Activated naive CD8-positive, alpha-beta T cell (primary cell): Measurements from ENCODE around the gene APBB2.

Source experiments
- H3K27ac Mint-ChIP-seq: one replicate; pipeline ENCODE4 v1.8.0; 2021; ENCODE audit warnings: mixed read lengths
- H3K27me3 Mint-ChIP-seq: one replicate; pipeline ENCODE4 v1.8.0; 2021; ENCODE audit warnings: mixed read lengths
- H3K36me3 Mint-ChIP-seq: one replicate; pipeline ENCODE4 v1.8.0; 2021; ENCODE audit warnings: mixed read lengths
- H3K4me1 Mint-ChIP-seq: one replicate; pipeline ENCODE4 v1.8.0; 2021; ENCODE audit warnings: low read depth, mixed read lengths
- H3K4me3 Mint-ChIP-seq: one replicate; pipeline ENCODE4 v1.8.0; 2021; ENCODE audit warnings: mild to moderate bottlenecking, mixed read lengths
- H3K9me3 Mint-ChIP-seq: one replicate; pipeline ENCODE4 v1.8.0; 2021; ENCODE audit warnings: low read depth, mixed read lengths

APBB2 gene

DNA sequence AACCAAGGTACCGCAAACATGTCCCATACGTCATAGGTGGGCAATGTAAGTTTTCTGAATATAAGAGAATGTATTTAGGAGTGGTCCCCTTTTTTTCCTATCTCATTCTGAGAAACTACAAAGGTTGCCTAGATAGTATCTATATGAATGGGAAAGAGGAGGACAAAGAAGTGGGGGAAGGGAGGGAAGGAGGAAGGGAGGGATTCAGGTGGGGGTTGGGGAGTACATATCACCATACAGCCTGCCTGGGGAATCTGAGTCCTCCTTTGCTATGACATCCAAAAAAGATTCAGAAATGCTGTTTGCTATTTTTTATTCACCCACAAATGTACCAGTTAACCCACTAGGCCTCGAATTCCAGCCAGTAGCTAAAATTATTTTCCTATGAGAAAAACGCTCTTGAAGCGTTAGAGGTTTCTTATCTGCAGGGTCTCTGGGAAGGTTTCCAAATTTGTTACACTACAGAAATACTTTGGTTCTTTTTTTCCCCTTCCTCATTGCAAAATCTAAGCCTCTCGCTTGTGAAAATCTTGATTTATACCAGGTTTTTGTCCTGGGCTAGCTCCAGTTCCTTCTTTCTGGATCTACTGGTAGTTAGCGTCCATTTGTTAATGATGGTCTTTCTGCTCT lies 251.7 kb downstream of the APBB2 start:
- no peak overlapping the region for H3K4me3 Mint-ChIP-seq
- H3K27ac Mint-ChIP-seq, result no peak overlapping the region
- peaks cover 5% of the 10 kb centered on the region for H3K27me3 Mint-ChIP-seq
- H3K9me3 Mint-ChIP-seq, result no peaks in the 10 kb centered on the region
- H3K4me1 Mint-ChIP-seq, result no peaks in the 10 kb centered on the region
- no peaks in the 10 kb centered on the region for H3K36me3 Mint-ChIP-seq

DNA sequence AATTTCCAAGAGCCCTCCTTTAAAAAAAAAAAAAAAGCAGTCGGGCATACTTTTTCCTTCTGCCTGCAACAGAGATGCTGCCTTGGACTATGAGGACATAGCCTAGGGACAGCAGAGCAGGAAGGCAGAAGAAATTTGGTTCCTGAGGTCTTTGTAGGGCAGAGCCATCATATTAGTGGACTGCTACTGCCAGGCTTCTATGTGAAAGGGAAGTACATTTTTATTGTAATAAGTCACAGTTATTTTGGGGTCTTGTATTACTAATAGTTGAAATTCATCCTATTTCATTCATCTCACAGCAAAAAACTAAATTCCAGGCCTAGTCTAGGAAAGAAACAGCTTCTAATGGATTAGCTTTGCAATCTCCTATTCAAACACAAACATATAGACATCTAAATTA lies 253.4 kb downstream of the APBB2 start:
- H3K4me3 Mint-ChIP-seq, result no peak overlapping the region
- H3K9me3 Mint-ChIP-seq, result no peaks in the 10 kb centered on the region
- no peak overlapping the region for H3K27ac Mint-ChIP-seq
- no peaks in the 10 kb centered on the region for H3K36me3 Mint-ChIP-seq
- no peaks in the 10 kb centered on the region for H3K4me1 Mint-ChIP-seq
- peaks cover 5% of the 10 kb centered on the region for H3K27me3 Mint-ChIP-seq

DNA sequence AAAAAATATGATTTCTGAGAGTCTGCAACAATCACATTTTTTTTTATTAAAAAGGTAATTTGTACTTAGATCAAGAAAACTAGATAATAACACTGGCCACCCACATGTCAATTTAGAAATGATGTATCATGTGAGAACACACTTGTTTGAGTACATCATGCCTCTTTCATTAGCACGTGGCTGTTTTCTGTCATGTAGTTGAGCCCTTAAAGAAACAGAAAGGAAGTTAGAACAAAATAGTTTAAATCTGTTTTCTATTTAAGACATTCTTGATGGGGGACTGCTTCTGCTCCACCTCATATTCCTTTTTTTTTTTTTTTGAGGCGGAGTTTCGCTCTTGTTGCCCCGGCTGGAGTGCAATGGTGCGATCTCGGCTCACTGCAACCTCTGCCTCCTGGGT lies 257.1 kb downstream of the APBB2 start:
- no peaks in the 10 kb centered on the region for H3K9me3 Mint-ChIP-seq

DNA sequence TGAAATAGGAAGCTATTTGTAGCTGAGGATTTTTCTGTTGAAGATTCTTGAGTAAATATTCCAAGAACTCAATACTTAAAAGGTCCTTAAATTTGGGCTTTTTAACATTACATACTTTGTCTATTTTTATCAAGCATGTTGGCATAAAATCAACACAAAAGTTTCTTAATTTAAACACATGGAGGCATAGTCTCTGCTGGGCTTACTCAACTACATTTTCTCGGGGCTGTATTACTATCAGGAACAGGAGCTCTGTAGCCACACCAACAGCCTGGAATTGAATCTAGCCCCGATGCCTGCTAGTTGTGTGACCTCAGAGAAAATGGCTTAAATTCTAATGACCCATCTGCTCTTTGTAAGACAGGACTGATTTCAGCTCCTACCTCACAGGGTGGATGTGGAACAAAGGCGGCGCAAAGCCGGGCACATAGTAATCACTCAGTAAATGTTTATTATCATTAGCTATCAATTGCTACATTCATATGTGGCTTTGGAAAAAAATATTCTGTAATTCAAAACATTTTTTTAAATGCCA lies 257.6 kb downstream of the APBB2 start:
- Mint-ChIP-seq H3K9me3 (no peaks in the 10 kb centered on the region), H3K36me3 (no peaks in the 10 kb centered on the region), H3K27me3 (peaks cover 7% of the 10 kb centered on the region), H3K27ac (no peak overlapping the region), H3K4me1 (no peaks in the 10 kb centered on the region), H3K4me3 (no peak overlapping the region)

More for the DNA sequence above, 257.1 kb downstream of the APBB2 start:
- Mint-ChIP-seq H3K4me3 (no peak overlapping the region), H3K36me3 (no peaks in the 10 kb centered on the region), H3K27me3 (peaks cover 7% of the 10 kb centered on the region), H3K4me1 (no peaks in the 10 kb centered on the region), H3K27ac (no peak overlapping the region)

DNA sequence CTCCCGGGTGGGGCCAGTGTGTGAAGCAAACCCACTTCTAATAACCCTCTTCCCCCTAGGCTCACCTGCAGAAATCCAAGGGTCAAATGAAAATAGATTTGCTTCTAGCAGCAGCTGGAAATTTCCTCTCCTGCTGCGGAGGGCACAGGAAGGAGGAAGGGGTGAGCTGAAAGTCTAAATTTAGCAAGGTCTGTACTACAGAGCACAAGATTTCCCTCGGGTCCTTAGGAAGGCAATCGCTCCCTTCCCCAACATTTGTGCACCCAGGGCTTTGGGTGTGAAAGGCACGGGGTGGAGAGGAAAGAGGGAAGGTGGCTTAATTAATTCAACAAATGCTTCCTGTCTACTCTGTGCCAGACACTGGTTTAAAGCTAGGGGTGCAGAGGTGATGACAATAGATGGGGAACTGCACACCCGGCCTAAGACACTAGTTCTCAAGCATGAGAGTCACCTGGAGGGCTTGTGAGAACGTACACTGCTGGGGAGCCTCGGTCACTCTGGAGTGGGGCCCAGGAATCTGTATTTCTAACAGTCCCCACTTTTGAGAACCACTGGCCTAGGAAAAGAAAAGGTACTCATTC lies 260.2 kb downstream of the APBB2 start:
- Mint-ChIP-seq H3K36me3 (no peaks in the 10 kb centered on the region), H3K27me3 (peaks cover 5% of the 10 kb centered on the region)

DNA sequence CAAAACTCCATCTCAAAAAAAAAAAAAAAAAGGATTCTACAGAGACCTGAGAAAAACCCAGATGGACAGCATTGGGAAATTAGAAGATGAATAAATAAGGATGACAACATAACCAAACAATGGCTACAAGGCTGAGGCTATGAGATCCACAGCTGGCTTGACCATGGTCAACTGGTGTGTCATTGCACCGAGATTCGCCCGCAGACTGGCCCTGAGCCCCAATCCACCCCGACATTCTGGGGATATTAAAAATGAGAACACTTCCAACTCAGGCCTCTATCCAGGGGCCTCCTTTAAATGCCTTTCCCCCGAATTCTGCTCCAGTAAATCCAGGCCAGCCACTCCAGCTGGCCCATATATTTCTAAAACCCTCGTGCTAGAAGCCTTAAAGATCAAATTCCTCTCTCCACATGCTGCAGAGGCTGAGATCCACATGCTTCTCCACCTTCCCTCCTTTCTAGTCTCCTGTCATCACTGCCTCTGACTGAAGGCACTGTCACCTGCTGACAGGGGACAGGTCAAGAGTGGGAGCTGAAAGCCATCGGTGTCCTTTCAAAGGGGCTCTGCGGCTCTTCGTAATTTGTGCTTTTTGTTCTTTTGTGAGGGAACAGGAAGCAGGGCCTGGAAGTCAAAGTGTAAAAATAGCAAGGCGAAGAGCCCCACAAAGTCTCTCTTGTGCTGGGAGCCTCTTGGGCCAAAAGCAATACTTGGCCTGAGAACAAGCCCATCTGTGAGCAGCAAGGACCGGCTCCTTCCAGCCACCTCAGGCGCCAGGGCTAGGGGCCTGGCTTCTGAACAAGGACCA lies 260.9 kb downstream of the APBB2 start:
- Mint-ChIP-seq H3K4me3 (no peak overlapping the region), H3K36me3 (no peaks in the 10 kb centered on the region), H3K4me1 (no peaks in the 10 kb centered on the region), H3K27ac (no peak overlapping the region), H3K9me3 (no peaks in the 10 kb centered on the region), H3K27me3 (peaks cover 2% of the 10 kb centered on the region)

More for the DNA sequence above, 260.2 kb downstream of the APBB2 start:
- no peak overlapping the region for H3K4me3 Mint-ChIP-seq
- H3K4me1 Mint-ChIP-seq, result no peaks in the 10 kb centered on the region
- no peaks in the 10 kb centered on the region for H3K9me3 Mint-ChIP-seq
- no peak overlapping the region for H3K27ac Mint-ChIP-seq

DNA sequence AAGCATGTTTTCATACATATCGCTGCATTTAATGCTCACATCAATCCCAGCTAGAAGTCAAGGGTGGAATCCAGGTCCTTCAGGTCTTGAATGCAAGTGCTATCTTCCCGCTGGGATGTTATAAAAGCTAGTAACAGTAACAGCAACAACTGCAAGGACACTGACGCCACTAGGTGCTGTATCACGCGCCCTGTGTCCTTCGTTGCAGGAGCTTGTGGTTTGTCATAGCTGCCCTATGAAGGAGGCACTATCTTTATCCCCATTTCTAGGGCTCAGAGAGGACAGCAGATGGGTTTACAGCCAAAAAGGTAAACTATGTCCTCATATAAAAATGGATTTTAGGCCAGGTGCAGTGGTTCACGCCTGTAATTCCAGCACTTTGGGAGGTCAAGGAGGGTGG lies 261.7 kb downstream of the APBB2 start:
- H3K9me3 Mint-ChIP-seq, result no peaks in the 10 kb centered on the region
- no peak overlapping the region for H3K4me3 Mint-ChIP-seq
- H3K27ac Mint-ChIP-seq, result no peak overlapping the region
- H3K36me3 Mint-ChIP-seq, result no peaks in the 10 kb centered on the region
- H3K27me3 Mint-ChIP-seq, result peaks cover 2% of the 10 kb centered on the region
- H3K4me1 Mint-ChIP-seq, result no peaks in the 10 kb centered on the region

DNA sequence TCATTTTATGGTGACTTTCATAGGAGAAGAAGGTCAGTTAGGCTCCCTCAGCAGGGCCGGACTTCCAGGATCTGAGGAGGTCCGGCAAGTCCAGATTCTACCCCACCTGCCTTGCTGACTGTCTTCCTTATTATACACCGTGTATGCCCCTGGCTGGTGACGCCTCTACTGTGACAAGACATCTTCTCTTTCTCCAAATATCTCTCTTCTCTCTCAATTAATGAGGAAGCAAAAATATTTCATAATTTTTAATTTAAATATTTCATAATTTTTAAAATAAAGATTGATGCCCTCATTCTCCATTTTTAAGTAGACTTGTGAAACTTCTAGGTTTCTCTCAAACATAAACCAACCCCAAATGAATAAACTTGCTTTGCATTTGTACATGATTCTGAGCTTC lies 262.1 kb downstream of the APBB2 start:
- Mint-ChIP-seq H3K4me3 (no peak overlapping the region), H3K4me1 (no peaks in the 10 kb centered on the region), H3K9me3 (no peaks in the 10 kb centered on the region), H3K36me3 (no peaks in the 10 kb centered on the region), H3K27ac (no peak overlapping the region), H3K27me3 (peaks cover 2% of the 10 kb centered on the region)

DNA sequence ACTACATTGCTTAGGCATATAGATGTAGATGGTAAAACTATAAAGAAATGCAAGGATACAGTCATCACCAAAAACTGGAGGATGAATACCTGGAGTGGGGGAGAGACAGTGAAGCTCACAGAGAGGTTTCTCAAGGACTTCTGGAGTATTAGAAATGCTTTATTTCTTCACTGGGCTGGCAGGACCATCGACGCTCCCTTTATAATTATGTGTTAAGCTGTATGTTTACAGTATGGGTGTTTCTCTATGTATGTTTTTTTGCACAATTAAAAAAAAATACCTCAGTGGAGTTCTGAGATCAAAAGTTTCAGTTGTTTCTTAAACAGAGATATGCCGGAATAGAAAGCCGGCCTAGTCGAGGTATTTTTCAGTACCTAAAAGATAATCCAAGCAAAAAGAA lies 263.3 kb downstream of the APBB2 start:
- Mint-ChIP-seq H3K36me3 (no peaks in the 10 kb centered on the region), H3K9me3 (no peaks in the 10 kb centered on the region), H3K4me1 (no peaks in the 10 kb centered on the region), H3K27ac (no peak overlapping the region), H3K4me3 (no peak overlapping the region), H3K27me3 (peaks cover 2% of the 10 kb centered on the region)

DNA sequence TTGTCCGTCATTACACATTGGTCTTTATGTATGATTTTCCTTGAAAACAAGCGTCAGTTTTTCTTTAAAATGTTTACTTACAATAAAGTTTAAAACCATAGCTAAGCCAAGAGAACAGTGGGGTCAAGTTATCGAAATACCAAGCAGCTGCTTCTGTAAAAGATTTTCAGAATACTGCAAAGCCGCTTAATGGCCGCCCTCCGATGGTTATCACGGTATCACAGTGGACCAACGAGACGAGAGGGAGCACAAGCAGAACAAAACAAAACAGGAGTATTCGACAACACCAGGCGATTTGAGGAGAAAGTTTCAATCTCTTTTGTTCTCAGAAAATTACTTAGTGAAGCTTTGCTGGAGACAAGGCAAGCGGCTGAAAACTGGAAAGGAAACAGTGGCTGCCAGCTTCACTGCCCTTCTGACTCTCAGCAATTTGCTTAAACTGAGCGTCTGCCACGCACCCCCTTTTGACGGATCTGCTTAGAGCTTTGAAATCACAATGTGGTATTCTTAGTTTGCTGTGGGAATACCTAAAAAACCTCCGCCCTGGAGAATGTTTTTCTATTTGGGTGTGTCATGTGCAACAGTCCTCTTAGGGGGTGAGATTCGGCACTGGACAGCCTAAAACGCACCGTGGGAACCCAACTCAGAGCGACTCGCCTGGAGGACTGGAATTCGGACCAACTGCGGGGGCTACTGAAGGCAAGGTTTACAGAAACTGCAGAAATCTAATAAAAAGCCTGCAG lies 264.8 kb downstream of the APBB2 start:
- no peaks in the 10 kb centered on the region for H3K36me3 Mint-ChIP-seq
- H3K4me3 Mint-ChIP-seq, result no peak overlapping the region
- no peaks in the 10 kb centered on the region for H3K4me1 Mint-ChIP-seq
- H3K27ac Mint-ChIP-seq, result no peak overlapping the region
- no peaks in the 10 kb centered on the region for H3K9me3 Mint-ChIP-seq
- H3K27me3 Mint-ChIP-seq, result peaks cover 2% of the 10 kb centered on the region

DNA sequence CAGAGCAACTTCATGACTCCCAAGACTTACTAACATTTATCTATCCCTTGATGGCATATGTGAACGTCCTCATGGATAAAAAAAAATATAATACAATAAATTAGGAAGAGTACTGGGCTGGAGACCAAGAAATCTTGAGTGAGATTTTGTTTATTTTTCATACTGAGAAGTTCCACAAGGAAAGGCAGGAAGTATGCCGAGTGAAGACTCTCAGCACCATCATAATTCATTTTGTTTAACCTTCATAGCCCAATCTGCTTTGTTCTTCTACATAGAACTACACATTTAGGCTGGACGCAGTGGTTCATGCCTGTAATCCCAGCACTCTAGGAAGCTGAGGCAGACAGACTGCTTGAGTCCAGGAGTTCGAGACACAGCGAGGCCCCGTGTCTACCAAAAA lies 266.3 kb downstream of the APBB2 start:
- Mint-ChIP-seq H3K9me3 (no peaks in the 10 kb centered on the region), H3K27ac (no peak overlapping the region), H3K4me3 (no peak overlapping the region), H3K4me1 (no peaks in the 10 kb centered on the region), H3K27me3 (no peaks in the 10 kb centered on the region), H3K36me3 (no peaks in the 10 kb centered on the region)

DNA sequence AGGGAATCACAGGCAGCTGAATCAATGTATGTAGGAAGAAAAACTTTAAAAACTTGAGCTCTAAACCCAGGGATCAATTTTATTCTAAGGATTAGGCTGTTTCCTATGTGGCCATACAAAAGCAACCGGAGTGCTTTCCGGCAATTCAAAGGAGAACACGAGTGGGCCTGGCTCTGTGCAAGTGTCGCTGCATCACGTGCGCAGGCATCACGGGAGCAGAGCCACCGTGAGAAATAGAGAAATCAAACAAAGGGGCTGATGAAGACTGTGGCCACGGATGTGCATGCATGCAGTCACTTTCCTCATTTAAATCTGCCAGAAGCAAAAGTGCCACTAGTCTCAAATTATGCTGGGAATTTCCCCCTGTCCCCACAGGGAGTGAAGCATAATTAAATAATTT lies 267.7 kb downstream of the APBB2 start:
- H3K36me3 Mint-ChIP-seq, result no peaks in the 10 kb centered on the region
- no peaks in the 10 kb centered on the region for H3K27me3 Mint-ChIP-seq
- no peak overlapping the region for H3K27ac Mint-ChIP-seq

DNA sequence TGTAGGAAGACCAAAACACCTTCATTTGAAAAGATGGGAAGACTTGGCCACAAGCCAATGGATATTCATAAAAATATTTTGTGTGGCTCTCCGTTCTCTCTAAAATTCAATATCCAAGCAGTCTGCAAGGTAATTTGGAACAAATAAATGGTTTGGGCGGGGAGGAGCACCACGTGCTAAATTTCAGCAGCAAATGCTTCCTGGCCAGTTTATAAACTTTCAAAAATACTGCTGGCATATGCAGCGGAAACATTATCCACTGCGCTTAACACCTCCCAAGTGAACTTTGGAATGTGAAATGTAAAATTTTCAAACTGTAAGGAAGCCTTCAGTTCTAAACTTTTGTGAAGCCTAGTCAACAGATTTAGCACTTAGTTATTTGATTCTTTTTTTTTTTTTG lies 273.6 kb downstream of the APBB2 start:
- Mint-ChIP-seq H3K36me3 (no peaks in the 10 kb centered on the region), H3K27ac (no peak overlapping the region), H3K9me3 (no peaks in the 10 kb centered on the region), H3K27me3 (no peaks in the 10 kb centered on the region), H3K4me1 (no peaks in the 10 kb centered on the region), H3K4me3 (no peak overlapping the region)

More for the DNA sequence above, 267.7 kb downstream of the APBB2 start:
- H3K4me3 Mint-ChIP-seq, result no peak overlapping the region
- H3K4me1 Mint-ChIP-seq, result no peaks in the 10 kb centered on the region
- no peaks in the 10 kb centered on the region for H3K9me3 Mint-ChIP-seq

DNA sequence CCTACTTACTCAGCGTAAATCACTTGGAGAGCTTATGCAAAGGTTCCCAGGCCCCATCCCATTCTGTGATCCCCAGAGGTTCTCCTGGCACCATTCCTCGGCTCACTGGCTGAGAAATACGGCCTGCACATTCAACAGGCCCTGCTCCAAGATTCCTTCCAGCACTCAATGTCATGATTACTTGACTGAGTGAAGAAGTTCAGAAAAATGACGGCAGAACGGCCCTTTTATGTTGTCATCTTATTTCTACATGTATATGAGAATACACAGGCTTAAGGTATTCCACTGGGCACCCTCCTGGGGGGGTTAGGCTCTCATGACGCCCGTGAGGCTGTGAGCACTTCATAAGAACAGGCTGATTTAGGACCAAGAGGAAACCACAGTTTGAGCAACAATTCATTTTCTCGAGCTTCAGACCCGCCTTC lies 274.0 kb downstream of the APBB2 start:
- H3K36me3 Mint-ChIP-seq, result no peaks in the 10 kb centered on the region
- H3K4me1 Mint-ChIP-seq, result no peaks in the 10 kb centered on the region
- no peak overlapping the region for H3K27ac Mint-ChIP-seq
- H3K27me3 Mint-ChIP-seq, result no peaks in the 10 kb centered on the region
- no peaks in the 10 kb centered on the region for H3K9me3 Mint-ChIP-seq
- no peak overlapping the region for H3K4me3 Mint-ChIP-seq

DNA sequence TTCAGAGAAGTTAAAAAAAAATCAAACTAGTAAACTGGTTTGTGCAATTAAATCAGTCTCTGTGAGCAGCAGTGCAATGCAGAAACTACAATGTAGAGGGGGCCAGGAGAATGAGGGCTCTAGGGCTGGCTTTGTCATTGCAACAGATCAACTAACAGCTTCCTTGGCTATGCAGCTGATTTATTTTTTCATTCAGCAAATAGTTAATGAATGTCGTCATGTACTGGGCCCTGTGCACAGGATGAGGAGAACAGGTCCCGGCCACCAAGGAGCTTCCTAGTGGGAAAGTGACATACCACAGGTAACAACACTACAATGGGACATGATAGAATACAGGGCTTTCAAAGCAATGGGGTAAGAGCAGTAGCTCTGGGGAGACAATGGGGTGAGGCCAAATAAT lies 274.5 kb downstream of the APBB2 start:
- H3K4me3 Mint-ChIP-seq, result no peak overlapping the region
- H3K27me3 Mint-ChIP-seq, result no peaks in the 10 kb centered on the region
- no peaks in the 10 kb centered on the region for H3K9me3 Mint-ChIP-seq
- no peaks in the 10 kb centered on the region for H3K36me3 Mint-ChIP-seq
- no peak overlapping the region for H3K27ac Mint-ChIP-seq
- no peaks in the 10 kb centered on the region for H3K4me1 Mint-ChIP-seq
